ENCODE results near the gene CHID1.

GRCh38 chr11:855796-856195 lies 54.8 kb downstream of the CHID1 start:
- TF ChIP-seq, protein P1, sequence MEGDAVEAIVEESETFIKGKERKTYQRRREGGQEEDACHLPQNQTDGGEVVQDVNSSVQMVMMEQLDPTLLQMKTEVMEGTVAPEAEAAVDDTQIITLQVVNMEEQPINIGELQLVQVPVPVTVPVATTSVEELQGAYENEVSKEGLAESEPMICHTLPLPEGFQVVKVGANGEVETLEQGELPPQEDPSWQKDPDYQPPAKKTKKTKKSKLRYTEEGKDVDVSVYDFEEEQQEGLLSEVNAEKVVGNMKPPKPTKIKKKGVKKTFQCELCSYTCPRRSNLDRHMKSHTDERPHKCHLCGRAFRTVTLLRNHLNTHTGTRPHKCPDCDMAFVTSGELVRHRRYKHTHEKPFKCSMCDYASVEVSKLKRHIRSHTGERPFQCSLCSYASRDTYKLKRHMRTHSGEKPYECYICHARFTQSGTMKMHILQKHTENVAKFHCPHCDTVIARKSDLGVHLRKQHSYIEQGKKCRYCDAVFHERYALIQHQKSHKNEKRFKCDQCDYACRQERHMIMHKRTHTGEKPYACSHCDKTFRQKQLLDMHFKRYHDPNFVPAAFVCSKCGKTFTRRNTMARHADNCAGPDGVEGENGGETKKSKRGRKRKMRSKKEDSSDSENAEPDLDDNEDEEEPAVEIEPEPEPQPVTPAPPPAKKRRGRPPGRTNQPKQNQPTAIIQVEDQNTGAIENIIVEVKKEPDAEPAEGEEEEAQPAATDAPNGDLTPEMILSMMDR (IDR thresholded peaks at IDR 0.05; ENCODE audit: insufficient read depth, low read length, poor library complexity, severe bottlenecking): no peak
- TF ChIP-seq EZH2phosphoT487 (conservative IDR thresholded peaks at IDR 0.05; ENCODE audit: low read length): no peak
